Aortic smooth muscle cell (primary cell): Measurements from ENCODE around the gene MASP1. TPM values are rescaled to one million over a fixed set of nuclear protein-coding genes. Genes with fewer than 3 reads are reported as not detected.

Source experiments
- total RNA-seq: library from RNA; depleted of rRNA; stranded (reverse); fragments of >200 nt; gene quantifications from 2 replicates; pipeline ENCODE4 v1.2.3, GENCODE V29; 2014

Gene MASP1
- total RNA-seq, result 1.2 and 6.2 TPM in 2 replicates

GRCh38 chr3:187291512-187292132 lies at the start of gene MASP1:
TSS of gene MASP1 (minus strand) at chr3:187291737. CDS start at chr3:187291632, 105 bp downstream.

GRCh38 chr3:187197335-187197649 lies 94.2 kb downstream of the MASP1 start, which contains the start of gene RTP1:
TSS of gene RTP1 (plus strand) at chr3:187197486. CDS start at chr3:187197516, 30 bp downstream.

Other genes with a start within 250 kb of the MASP1 start
- gene RPL39L, start 152.2 kb downstream of the MASP1 start, total RNA-seq, result 33.4 and 55.4 TPM in 2 replicates
- not detected in 2 replicates for gene RTP1, start 94.3 kb downstream of the MASP1 start, total RNA-seq
- 0.79 and 0.99 TPM in 2 replicates for gene RTP4, start 76.6 kb upstream of the MASP1 start, total RNA-seq